Effector CD4-positive, alpha-beta T cell (primary cell): ENCODE measurements around the gene ANKRD55.
"Not testable (repeated sequence)": the region's sequence is repeated elsewhere in the genome, so short reads cannot be mapped to it uniquely, and the experiment has no call there.

ENCODE experiments used
- DNase-seq: peaks from one replicate; pipeline ENCODE4 v3.0.0-alpha.2; 2020

The ANKRD55 gene

GRCh38 chr5:56253126-56253525, 20.0 kb upstream of the ANKRD55 start:
- DNase-seq, result no peak

- DNase-seq, result no peak
Measured at GRCh38 chr5:56251918-56252553, 18.9 kb upstream of the ANKRD55 start.

DNA sequence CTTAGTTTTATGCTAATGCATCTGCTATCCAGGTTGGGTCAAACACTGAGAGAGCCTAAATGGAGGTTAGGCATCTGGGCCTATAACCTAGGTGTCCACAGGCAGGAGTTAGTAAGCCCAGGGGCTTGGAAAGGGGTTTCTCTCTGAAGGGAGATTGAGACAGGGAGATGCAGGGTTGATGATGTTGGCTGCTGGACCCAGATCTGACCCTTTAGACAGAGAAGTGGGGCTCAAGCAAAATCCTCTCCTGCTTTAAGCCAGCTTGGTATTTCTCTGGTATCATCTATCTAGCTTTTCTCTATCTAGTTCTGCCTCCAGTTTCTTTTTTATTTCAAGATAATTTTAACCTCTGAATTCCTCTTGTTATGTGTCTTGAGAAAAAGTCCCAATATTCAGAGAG, 18.3 kb upstream of the ANKRD55 start:
- no peak for DNase-seq

- no peak for DNase-seq
Measured at GRCh38 chr5:56250011-56250410, 16.9 kb upstream of the ANKRD55 start.

- not testable (repeated sequence) for DNase-seq
Measured at GRCh38 chr5:56249085-56249484, 16.0 kb upstream of the ANKRD55 start.

GRCh38 chr5:56247592-56247991, 14.5 kb upstream of the ANKRD55 start:
- DNase-seq, result no peak

DNA sequence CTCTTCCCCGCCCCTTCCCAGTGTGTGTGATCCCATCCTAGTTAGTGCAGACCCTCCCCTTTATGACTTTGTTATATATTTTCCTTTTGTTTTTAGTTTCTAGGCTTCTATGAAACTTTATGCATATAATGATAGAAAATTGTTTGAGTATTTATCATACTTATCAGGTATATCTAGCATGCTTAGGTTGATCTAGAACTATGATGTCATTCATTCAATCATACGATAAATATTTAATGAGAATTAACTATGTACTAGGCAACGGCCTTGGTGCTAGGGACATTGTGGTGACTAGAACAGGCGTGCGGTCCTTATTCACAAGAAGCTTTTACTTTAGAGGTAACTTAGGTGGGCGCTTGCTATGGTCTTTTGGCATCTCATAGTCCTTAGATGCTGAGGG, 13.6 kb upstream of the ANKRD55 start:
- DNase-seq, result no peak

- DNase-seq, result no peak
Measured at GRCh38 chr5:56245481-56245880, 12.4 kb upstream of the ANKRD55 start.

GRCh38 chr5:56244627-56245026, 11.5 kb upstream of the ANKRD55 start:
- no peak for DNase-seq

DNA sequence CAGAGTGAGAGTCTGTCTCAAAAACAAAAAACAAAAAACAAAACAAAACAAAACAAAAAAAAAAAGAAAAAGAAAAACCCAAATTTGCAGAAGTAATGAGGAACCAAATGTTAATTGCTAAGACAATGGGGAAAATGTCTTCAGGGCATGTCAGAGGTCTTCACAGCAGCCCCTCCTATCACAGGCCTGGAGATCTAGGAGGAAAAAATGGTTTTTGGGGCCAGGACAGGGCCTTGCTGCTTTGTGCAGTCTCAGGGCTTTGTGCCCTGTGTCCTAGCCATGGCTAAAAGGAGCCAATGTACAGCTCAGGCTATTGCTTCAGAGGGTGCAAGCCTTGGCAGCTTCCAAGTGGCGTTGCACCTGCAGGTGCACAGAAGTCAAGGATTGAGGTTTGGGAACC, 9.1 kb upstream of the ANKRD55 start:
- DNase-seq, result not testable (repeated sequence)

DNA sequence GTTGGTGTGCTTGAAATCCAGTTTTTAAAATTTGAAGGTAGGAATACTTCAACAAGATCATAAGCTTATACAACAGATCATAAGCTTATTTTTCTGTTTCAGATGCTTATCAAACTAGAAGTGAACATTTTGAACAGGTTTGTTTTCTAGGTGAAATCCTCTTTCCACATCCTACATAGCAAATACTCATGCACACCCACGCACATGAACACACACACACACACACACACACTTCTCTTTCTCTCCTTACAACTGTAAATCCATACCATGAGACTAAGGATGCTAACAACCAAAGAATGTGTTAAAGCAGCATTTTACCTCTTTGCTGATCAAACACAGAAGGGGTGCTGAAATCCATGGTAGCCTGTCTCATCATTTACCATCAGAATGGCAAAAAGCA, 592 bp downstream of the ANKRD55 start:
- no peak for DNase-seq

DNA sequence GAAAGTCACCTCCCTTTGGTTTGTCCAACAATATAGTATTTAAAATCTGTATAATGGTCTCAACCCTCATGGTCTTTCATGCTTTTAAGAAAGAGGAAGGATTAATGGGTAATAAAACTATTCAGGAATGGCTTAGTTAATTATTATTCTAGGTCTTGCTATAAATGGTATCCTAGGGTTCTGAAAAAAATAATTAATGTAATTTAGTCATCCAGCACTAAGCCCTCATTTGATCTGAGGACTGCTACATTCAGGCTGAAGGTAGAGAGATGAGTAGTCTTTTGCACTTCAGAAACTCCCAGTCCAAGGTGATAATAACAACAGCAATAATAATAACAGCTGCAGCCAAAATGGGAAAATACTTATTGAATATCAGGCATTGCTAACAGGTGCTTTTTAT, 2.6 kb downstream of the ANKRD55 start:
- DNase-seq, result no peak

GRCh38 chr5:56229111-56229510, 4.0 kb downstream of the ANKRD55 start:
- DNase-seq, result no peak

GRCh38 chr5:56228631-56229030, 4.5 kb downstream of the ANKRD55 start:
- no peak for DNase-seq

DNA sequence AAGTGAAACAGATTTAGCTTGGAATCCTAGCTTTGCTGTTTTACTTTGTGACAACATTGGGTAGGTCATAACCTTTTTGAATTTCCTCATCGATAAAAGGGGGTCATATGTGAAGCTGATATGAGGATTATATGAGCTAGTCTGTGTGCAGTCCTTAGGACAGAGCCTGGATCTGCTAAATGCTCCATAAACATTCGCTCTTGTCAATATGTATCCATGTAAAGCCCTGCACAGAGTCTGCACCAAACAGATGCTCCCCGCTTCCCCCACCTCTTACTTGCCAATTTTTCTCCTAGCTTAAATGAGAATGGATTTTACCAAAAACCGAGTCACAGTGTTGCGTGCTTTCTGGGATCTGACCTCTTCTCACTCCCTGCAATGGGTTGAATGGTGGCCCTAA, 5.4 kb downstream of the ANKRD55 start:
- DNase-seq, result no peak

DNA sequence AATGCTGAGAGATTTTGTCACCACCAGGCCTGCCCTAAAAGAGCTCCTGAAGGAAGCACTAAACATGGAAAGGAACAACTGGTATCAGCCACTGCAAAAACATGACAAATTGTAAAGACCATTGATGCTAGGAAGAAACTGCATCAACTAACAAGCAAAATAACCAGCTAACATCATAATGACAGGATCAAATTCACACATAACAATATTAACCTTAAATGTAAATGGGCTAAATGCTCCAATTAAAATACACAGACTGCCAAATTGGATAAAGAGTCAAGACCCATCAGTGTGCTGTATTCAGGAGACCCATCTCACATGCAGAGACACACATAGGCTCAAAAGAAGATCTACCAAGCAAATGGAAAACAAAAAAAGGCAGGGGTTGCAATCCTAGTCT, 9.8 kb downstream of the ANKRD55 start:
- DNase-seq, result not testable (repeated sequence)

GRCh38 chr5:56221601-56222000, 11.5 kb downstream of the ANKRD55 start:
- DNase-seq, result not testable (repeated sequence)

DNA sequence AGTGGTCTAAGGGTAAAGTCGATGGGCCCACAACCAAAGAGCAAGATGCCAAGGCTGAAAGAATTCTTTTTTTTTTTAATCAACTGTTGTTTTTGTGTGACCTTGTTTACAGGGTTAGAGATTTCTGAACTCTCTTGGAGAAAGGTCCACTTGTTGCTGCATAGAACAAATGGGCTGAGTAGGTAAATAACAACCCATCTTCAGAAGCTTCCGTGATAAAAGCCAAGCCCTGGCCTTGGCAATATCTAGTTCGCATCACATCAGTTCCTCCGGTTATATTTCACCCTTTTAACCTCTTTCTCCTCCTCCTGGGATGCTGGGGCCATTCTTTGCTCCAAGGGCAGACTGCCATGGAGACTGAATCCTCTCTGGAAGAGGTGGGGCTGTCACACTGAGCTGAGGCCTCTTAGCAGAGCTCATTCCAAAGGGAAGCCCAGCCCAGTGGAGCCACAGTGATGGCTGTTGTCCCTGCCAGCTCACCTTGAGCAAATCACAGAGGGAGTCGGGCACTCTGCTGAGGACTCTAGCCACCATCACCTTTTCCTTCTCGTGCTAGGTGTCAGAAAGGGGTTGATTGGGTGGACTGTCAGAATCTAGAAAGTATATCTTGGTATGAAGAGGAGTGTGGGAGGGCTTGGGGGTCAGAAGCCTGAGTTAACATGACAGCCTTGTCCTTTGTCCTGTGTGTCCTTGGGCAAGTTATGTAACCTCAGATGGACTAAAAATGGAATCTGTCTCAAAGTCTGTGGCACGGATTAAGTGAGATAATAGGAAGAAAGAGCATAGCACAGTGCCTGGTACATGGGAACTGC, 17.9 kb downstream of the ANKRD55 start:
- DNase-seq, result no peak

- not testable (repeated sequence) for DNase-seq
Measured at GRCh38 chr5:56213886-56214535, 19.1 kb downstream of the ANKRD55 start.

DNA sequence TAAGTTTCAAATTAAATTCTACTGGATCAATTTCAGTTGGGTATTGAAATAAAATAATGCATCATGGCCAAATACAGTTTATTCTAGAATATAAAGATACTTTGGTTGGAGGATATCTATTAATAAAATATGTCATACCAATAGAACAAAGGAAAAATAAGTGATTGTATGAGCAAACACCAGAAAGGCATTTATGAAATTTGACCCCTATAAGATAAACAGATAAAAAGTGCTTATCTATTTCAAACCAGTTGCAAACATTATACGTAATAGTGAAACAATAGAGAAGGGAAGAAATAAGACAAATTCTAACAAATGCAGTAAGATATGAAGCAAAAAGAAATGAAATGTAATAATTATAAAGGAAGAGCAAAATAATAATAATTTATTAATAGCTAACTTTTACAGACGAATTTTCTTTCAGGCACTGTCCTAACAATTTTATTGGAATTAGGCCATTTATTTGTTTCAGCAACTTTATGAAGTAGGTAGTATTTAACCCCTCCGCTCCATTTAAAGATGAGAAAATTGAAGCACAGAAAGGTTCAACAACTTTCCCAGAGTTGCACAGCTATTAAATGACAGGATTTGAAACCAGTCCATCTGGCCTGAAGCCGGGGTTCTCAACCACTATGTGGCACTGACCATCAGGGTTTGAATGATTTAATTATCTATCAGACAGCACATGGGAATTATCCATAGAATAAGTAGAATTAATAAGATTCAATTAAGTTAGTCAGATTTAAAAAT, 20.8 kb downstream of the ANKRD55 start:
- no peak for DNase-seq

DNA sequence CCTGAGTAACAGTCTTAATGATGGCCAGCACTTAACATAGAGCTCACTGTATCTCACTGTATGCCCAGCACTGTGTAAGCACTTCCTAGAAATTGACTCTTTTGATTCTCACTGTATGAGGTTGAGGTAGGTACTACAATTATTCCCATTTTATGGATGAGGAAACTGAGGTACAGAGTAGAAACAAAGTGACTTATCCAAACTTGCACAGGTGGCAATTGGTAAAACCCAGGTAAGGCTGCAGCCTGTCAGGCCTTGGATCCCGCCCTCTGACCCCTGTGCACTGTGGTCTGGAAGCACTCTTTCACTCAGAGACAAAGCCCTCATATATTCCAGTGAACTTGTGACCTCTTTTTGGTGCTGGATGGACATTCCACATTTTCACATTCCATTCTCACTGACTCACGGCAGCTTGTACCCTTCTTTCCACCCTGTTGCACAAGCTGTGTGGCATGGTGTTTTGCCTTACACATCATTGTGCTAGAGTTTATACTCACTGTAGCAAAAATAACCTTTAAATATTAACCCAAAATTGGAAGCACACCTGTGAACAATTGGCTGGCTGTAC, 21.7 kb downstream of the ANKRD55 start:
- no peak for DNase-seq

GRCh38 chr5:56208681-56209080, 24.4 kb downstream of the ANKRD55 start:
- DNase-seq, result no peak

GRCh38 chr5:56207537-56207936, 25.6 kb downstream of the ANKRD55 start:
- DNase-seq, result no peak
